Stimulated activated CD4-positive, alpha-beta T cell treated with anti-CD3 and anti-CD28 coated beads, Interleukin-1b, Interleukin-23, amount 100 ng/mL, for 4 hours (primary cell): ENCODE results near the gene TMEM116.
"Not testable (repeated sequence)": the region's sequence is repeated elsewhere in the genome, so short reads cannot be mapped to it uniquely, and the experiment has no call there.

Experiments
- DNase-seq, 2 donors: peaks; one replicate each; pipeline ENCODE4 v3.0.0-alpha.2; 2020; ENCODE audit warnings: low read depth in 2 of 2

TMEM116 gene

DNA sequence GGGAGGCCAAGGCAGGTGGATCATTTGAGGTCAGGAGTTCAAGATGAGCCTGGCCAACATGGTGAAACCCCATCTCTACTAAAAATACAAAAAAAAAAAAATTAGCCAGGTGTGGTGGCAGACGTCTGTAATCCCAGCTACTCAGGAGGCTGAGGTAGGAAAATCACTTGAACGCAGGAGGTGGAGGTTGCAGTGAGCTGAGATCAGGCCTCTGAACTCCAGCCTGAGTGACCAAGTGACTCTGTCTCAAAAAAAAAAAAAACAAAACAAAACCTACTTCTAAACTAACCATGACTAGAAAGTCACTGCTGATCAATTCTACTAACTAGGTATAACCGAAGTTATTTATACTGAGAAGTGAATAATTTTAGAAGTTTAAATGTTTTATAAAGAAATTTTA lies 3.4 kb downstream of the TMEM116 start:
- not testable (repeated sequence) for DNase-seq

DNA sequence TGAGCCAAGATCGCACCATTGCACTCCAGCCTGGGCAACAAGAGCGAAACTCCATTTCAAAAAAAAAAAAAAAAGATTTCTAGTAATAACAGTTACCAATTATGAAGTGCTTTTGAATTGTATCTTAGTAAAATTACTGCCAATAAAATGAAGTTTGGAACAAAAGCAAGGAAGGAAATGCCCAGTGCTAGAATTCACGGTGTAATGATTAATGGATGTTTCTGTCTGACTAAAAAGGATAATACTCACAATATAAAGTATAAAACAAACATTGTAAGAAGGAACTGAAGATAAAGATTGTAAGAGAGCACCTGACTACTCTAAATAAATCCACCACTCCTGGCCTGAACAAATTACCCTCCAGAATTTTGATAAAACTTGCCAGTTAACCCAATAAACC lies 4.0 kb downstream of the TMEM116 start:
- no peak for DNase-seq

DNA sequence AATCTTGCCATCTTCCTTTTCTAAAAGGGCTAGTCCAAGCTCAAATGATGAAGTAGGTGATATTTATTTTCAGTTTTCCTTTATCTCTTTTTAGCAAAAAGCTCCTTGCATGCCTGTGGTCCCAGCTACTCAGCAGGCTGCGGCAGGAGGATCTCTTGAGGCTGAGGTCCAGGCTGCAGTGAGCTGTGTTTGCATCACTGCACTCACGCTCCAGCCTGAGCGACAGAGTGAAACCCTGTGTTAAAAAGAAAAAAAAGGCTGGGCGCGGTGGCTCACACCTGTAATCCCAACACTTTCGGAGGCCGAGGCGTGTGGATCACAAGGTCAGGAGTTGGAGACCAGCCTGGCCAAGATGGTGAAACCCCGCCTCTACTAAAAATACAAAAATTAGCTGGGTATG lies 5.0 kb downstream of the TMEM116 start:
- DNase-seq: no peak

DNA sequence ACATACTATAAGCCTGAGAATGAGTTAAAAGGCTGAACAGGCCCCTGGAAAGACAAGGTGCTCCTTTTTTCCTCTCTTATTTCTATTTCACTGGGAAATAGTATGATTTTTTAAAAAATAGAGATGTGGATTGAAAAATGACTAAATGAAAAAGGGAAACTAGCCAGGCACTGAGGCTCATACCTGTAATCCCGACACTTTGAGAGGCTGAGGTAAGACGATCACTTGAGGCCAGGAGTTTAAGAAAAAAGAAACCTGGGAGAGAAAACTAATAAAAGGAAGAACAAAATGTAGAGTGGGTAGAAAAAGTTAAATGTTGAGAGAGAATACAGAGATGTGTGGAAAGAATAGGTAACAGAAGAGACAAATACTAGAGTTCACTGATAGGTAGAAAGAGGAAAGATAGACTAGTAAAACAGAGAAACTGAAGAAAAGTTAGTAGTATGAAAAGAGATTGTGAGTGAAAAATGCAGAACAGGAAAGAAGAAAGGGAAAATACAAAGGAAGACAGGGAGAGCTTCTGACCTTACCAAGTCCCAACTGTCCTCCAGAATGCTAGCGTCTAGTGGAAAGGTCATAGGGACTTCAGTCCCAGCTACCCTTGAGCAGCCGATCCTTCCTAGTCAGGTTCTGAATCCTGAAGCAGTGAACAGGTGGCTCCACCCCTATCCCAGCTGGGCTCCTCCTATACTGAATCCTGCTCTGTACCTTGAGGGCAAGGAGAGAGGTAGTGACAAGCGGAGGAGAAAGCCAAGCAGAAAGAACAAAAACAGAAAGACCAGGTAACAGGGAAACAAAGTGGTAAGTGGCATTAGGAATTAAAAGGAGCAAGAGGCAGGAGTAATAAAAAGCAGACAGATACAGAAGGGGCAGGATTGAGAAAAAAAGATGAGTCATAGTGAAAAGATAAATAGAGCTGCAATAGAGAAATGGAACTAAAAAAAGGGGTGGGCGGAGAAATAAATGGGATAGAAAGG lies 7.3 kb downstream of the TMEM116 start:
- no peak for DNase-seq

DNA sequence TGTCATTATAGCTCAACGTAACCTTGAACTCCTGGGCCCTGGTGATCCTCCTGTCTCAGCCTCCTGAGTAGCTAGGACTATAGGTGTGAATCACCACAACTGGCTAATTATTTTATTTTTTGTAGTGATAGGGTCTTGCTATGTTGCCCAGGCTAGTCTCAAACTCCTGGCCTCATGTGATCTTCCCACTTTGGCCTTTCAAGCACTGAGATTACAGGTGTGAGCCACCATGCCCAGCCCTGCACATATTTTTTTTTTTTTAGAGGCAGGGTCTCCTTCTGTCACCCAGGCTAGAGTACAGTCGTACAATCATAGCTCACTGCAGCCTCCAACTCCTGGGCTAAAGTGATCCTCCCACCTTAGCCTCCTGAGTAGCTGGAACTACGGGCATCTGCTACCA lies 8.9 kb downstream of the TMEM116 start:
- DNase-seq: no peak

DNA sequence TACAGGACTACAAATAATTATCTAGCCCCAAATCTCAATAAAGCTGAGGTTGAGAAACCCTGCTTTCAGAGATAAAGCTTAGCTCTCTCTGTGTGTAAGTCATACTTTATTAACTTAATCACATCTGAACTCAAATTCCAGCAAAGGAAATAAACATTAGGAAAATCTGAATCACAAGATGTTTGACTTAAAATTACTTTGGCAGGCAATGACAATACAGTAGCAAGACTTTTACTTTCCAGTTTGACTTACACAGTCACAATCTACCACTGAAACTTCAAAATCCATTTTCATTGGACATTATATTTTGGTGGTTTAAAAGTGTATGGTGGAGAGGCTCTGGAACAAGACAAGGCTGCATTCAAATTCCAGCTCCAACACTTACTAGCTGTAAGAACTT lies 11.4 kb downstream of the TMEM116 start:
- DNase-seq: no peak

DNA sequence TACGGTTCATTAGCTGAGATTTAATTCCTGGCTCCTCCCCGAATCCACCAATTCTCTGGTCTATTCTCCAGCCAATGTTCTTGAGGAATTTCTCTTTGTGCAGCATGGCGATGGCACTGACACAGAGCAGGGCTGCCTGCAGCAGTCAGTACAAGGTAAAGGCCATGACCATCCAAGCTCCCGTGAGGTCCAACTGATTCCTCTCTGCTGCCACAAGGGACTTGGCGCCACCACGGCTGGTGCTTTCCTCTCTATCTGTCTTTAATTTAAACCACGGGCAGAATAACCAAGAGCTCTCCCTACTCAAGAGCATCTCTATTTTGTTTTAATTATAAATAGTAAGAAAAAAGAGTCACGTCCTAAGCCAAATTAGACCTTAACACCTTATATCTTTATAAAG lies 12.1 kb downstream of the TMEM116 start:
- DNase-seq: no peak

DNA sequence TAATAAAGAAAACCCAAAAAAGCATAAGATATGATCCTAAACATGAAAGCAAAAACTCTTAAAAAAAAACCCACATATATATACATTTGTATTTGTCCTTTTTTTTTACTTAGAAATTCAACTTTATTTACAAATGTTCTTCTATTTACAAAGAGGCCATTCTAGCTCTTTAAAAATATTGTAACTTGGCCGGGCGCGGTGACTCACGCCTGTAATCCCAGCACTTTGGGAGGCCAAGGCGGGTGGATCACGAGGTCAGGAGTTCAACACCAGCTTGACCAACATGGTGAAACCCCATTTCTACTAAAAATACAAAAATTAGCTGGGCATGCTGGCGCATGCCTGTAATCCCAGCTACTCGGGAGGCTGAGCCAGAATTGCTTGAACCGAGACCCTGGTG lies 13.8 kb downstream of the TMEM116 start:
- DNase-seq: not testable (repeated sequence)

DNA sequence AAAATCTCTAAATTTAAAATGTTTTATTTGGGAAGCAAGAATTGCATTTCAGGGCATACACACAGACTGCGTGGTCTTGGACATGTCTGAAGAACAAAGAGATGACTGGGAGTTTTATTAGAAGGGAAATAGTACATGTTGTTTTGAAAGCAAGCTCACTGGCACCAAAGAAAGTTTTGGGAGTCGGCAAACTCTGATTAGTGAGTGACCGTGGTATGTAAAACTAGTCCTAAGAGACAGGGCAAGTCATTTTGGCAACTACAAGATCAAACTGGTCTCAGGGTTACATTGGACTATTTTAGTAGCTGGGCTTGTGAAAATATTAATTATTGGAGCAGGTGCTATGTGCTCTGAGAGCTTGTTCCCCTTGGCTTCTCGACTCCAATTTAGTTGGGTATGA lies 14.9 kb downstream of the TMEM116 start:
- no peak for DNase-seq

DNA sequence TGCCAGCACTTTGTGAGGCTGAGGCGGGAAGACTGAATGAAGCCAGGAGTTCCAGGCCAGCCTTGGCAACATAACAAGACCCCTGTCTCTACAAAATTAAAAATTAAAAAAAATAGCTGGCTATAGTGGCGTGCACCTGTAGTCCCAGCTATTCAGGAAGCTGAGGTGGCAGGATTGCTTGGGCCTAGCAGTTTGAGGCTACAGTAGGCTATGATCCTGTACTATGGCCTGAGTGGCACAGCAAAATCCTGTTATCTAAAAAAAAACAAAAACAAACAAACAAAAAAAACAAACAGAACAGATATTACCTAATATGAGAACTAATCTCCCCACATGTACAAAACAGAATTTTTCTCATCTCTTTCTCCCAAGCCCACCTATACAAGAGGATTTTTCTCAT lies 15.7 kb downstream of the TMEM116 start:
- DNase-seq: no peak

DNA sequence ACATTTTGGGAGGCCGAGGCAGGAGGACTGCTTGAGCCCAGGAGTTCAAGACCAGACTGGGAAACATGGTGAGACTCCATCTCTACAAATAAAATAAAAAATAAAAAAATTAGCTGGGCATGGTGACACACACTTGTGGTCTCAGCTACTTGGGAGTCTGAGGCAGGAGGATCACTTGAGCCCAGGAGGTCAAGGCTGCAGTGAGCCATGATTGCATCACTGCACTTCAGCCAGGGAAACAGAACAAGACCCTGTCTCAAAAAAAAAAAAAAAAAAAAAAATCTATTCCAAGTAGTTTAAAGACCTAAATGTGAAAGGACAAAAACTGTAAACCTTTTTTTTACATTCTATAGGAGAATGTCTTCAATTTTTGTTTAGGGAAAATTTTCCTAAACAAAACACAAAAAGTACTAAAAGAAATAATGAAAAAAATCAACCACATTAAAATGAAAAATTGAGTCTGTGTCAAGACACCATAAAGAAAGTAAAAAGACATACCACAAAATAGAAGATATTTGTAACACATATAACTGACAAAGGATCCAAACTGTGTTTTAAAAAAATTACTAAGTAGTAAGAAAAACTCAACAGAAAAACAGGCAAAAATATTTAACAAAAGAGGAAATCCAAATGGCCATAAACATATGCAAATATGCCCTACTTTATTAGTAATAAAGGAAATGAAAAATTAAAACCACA lies 17.0 kb downstream of the TMEM116 start:
- DNase-seq: no peak

DNA sequence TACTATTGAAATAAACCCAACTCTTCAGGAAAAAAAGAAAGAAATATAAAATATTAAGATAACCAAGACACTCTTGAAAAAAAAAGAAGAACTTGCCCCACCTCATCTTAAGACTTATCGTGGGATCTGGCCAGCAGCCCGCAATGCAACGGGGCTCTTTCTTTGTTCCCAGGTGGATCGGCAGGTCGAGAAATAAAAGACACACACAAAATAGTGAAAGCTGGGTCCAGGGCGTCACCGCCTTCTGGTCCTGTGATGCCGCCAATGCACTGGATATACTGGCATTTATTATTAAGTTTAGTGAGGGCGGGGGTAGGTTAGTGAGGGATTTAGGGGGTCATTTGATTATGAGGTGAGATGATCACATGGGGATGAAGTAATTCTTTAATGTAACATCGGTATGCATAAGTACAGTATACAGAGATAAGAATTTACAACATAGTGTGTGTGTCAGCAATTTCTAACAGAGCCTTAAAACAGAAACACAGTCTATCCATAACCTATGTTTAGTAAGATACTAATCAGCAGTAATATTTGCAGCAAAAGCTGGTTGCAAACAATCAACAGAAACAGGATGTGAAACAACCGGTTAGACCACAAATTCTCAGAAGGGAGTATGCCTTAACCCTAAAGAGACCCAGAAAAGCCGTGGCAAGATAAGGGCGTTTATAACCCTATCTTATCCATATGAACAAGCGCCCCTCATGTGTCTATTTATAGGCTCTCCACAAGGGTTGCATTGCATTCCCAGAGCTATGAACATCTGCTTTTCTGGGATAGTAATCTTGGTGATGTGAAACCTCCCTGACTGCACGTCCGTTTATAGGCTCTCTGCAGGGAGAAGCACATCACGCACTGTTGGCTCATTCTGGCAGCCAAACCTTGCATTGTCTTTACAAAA lies 18.5 kb downstream of the TMEM116 start:
- DNase-seq: not testable (repeated sequence)

DNA sequence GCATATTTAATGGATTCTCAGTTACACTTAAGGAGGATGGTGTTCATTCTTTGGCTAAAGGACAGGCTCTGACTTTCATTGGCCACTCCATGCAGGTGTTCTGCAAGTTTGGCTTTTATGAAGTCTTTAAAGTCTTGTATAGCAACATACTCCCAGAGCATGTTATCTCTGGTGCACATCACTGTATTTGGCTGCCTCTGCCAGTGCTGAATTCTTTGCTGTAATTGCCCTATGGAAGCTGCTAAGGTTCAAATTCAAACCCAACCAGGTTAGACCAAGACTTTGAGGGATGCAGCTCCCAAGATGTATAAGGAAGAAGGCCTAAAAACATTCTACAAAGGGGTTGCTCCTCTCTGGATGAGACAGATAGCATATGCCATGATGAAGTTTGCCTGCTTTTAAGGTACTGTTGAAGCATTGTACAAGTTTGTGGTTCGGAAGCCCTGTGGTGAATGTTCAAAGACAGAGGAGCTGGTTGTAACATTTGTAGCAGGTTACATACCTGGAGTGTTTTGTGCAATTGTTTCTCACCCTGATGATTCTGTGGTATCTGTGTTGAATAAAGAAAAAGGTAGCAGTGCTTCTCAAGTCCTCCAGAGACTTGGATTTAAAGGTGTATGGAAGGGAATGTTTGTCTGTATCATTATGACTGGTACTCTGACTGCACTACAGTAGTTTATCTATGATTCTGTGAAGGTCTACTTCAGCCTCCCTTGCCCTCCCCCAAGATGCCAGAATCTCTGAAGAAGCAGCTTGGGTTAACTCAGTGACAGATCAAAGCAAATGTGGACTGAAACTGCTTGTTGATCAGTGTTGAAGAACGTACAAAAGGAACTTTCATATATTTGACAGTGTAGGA lies 19.4 kb downstream of the TMEM116 start:
- DNase-seq: no peak

DNA sequence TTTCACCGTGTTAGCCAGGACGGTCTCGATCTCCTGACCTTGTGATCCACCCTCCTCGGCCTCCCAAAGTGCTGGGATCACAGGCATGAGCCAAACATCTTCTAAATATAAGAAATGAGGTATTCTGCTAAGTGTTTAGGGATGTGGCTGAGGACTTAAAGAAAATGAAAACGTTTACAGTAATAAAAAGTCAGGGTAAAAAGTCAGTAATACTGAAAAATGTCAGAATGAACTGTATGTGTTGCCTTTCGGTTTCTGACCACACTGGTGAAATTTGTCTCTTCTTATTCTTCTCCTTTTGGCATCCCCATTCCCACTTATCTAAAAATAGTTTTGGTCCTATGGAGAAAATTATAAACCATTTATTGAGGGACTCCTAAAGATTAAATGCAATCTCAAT lies 20.5 kb downstream of the TMEM116 start:
- no peak for DNase-seq

DNA sequence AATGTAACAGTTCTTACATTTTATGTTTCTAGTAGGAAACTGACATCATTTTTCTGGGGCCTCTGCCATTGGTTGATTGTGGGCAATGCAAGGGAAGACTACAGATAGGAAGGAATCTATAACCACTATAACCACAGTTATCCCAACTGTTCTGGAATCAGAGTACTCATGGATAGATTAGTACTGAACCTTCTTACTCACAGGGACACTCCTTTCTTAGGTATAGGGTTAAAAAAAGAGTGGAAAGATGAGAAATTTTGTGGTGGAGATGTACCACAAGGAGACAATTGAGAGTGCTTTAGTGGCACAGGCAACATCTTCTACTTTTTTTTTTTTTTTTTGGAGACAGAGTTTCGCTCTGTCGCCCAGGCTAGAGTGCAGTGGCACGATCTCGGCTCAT lies 21.0 kb downstream of the TMEM116 start:
- DNase-seq: no peak

DNA sequence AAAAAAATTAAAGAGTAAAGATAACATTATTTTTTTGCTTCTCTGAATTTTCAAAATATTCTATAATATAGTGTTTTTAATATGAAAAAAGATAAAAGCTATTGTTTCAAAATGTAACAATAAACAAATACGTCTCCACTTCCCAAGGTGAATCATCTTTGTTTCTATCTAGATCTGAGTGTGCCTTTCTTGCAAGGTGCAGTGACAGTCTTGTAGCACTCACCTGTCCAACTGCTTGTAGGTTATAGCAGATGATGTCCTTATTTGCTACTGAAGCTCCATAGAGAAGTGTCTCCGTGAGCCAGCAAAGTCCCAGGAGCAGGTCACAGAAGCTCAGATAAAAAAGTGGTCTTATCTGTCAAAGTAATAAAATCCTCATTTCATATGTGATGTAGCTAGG lies 21.4 kb downstream of the TMEM116 start:
- DNase-seq: no peak

DNA sequence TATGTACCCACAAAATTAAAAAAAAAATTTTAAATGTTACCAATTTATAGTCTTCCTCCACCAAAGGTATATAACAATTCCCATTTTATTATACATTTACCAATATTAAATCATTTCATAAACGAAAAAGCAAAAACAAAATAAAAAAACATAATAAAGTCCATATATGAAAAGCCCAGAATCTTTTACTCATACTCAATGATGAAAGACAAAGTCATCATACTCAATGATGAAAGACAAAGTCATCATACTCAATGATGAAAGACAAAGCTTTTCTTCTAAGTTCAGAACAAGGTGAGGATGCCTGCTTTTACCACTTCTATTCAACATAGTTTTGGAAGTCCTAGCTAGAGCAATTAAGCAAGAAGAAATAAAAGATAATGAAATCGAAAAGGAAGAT lies 28.1 kb downstream of the TMEM116 start:
- DNase-seq: no peak

DNA sequence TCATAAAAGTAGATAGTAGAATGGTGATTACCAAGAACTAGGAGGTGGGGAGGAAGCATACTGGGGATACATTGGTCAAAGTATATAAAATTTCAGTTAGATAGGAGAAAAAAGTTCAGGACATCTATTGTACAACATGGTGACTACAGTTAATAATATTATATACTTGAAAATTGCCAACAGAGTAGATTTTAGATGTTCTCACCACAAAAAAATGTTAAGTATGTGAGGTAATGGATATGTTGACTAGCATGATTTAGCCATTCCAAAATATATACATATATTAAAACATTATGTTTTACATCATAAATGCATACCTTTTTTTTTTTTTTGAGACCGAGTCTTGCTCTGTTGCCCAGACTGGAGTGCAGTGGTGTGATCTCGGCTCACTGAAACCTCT lies 31.0 kb downstream of the TMEM116 start:
- no peak for DNase-seq

DNA sequence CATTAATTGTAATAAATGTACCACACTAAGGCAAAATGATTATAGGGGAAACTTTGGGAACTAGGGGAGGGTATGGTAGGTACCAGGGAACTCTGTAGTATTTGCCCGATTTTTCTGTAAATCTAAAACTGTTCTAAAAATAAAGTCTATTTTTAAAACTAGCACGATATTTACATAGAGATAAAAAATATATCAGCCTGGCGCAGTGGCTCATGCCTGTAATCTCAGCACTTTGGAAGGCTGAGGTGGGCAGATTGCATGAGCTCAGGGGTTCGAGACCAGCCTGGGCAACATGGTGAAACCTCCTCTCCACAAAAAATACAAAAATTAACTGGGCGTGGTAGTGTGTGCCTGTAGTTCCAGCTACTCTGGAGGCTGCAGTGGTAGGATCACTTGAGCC lies 32.4 kb downstream of the TMEM116 start:
- no peak for DNase-seq

DNA sequence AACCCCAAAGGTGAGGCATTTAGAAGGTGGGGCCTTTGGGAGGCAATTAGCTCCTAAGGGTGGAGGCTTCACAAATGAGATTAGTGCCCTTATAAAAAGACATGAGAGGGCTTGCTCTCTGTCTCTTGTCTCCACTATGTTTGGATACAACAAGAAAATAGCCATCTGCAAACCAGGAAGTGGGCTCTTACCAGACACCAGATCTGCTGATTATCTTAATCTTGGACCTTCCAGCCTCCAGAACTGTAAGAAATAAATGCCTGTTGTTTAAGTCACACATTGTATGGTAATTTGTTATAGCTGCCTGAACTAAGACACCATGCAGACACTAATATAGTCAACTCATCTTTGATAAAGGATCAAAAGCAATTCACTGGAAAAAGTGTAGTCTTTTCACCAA lies 34.4 kb downstream of the TMEM116 start:
- DNase-seq: no peak

DNA sequence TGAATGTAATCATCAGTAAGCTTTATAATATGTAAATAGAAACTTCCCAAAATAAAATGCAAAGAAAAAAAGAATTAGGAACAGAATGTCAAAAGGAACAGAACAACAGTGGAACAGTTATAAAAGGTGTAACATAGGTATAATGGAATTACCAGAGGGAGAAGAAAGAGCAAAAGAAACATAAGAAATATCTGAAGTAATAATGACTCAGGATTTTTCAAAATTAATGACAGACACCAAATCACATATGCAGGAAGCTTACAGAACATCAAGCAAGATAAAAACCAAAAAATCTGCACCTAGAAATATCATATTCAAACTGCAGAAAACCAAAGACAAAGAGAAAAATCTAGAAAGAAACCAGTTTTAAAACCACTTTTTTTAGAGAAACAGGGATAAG lies 36.1 kb downstream of the TMEM116 start:
- no peak for DNase-seq
